Osteoblast (primary cell): ENCODE measurements around the gene F7. TPM values are rescaled to one million over a fixed set of nuclear protein-coding genes. Genes with fewer than 3 reads are reported as not detected.

Experiments
- DNase-seq: peaks from one replicate; pipeline ENCODE4 v3.0.0; 2011; ENCODE audit warnings: low spot score, mixed read lengths; ENCODE audit not compliant: insufficient read length; ENCODE audit errors: missing footprints
- H2AFZ ChIP-seq: 2 replicates; pipeline ENCODE4 v1.6.0; 2011; ENCODE audit warnings: mild to moderate bottlenecking, low read length
- H3K27ac ChIP-seq: 2 replicates; pipeline ENCODE4 v1.5.1; 2011; ENCODE audit warnings: mild to moderate bottlenecking, low read depth, low read length, moderate library complexity
- H3K27me3 ChIP-seq: 2 replicates; pipeline ENCODE4 v1.6.0; 2012; ENCODE audit warnings: mild to moderate bottlenecking, control low read depth, inconsistent platforms, low read length, moderate library complexity; ENCODE audit not compliant: insufficient read depth
- H3K36me3 ChIP-seq: 2 replicates; pipeline ENCODE4 v1.5.1; 2011; ENCODE audit warnings: mild to moderate bottlenecking, low read length, control low read depth, moderate library complexity; ENCODE audit not compliant: insufficient read depth
- H3K4me1 ChIP-seq: 2 replicates; pipeline ENCODE4 v1.5.1; 2011; ENCODE audit warnings: mild to moderate bottlenecking, low read length, control low read depth, moderate library complexity; ENCODE audit not compliant: insufficient read depth
- H3K4me2 ChIP-seq: 2 replicates; pipeline ENCODE4 v1.6.0; 2011; ENCODE audit warnings: mild to moderate bottlenecking, low read length; ENCODE audit not compliant: insufficient read depth
- H3K4me3 ChIP-seq: fragments of 200-600 bp; sonication (generic); 3 replicates; pipeline ENCODE4 v1.5.1; 2012; ENCODE audit warnings: mild to moderate bottlenecking, low read length, inconsistent platforms; ENCODE audit not compliant: insufficient read depth
- H3K79me2 ChIP-seq: 2 replicates; pipeline ENCODE4 v1.6.0; 2012; ENCODE audit warnings: mild to moderate bottlenecking, low read length, control low read depth, inconsistent platforms; ENCODE audit not compliant: insufficient read depth
- H3K9me3 ChIP-seq: 2 replicates; pipeline ENCODE4 v1.5.1; 2011; ENCODE audit warnings: low read depth, low read length, control low read depth
- H4K20me1 ChIP-seq: 2 replicates; pipeline ENCODE4 v1.6.0; 2012; ENCODE audit warnings: mild to moderate bottlenecking, low read length, control low read depth; ENCODE audit not compliant: insufficient read depth
- CTCF ChIP-seq: IDR thresholded peaks from 2 replicates; pipeline ENCODE4 v1.5.1; 2011; ENCODE audit warnings: mild to moderate bottlenecking, low read depth, low read length, moderate library complexity; ENCODE audit errors: extremely low read depth
- total RNA-seq: library from RNA; depleted of rRNA; stranded (reverse); fragments of >200 nt; gene quantifications from 2 replicates; pipeline ENCODE4 v1.2.3, GENCODE V29; 2012

Gene F7
- total RNA-seq, 1 donor, result under 0.01 TPM

GRCh38 chr13:113074401-113074800 lies 31.2 kb upstream of the F7 start:
- Histone ChIP-seq H3K79me2 (no peaks in the 10 kb centered on the region), H3K27me3 (peaks cover 4% of the 10 kb centered on the region), H3K4me3 (no peak overlapping the region), H3K27ac (no peak overlapping the region), H3K4me2 (no peak overlapping the region), H3K36me3 (no peaks in the 10 kb centered on the region), H2AFZ (no peak overlapping the region), H4K20me1 (no peaks in the 10 kb centered on the region), H3K9me3 (no peaks in the 10 kb centered on the region), H3K4me1 (no peaks in the 10 kb centered on the region)
- no peak for TF ChIP-seq CTCF
- no peak for DNase-seq

GRCh38 chr13:113074876-113075275 lies 30.7 kb upstream of the F7 start:
- Histone ChIP-seq H3K4me1 (no peaks in the 10 kb centered on the region), H3K79me2 (no peaks in the 10 kb centered on the region), H2AFZ (no peak overlapping the region), H3K27ac (no peak overlapping the region), H3K4me2 (no peak overlapping the region), H4K20me1 (no peaks in the 10 kb centered on the region), H3K27me3 (peaks cover 4% of the 10 kb centered on the region), H3K36me3 (no peaks in the 10 kb centered on the region), H3K9me3 (no peaks in the 10 kb centered on the region), H3K4me3 (no peak overlapping the region)
- DNase-seq, result no peak
- TF ChIP-seq CTCF, result no peak

GRCh38 chr13:113075711-113076110 lies 29.9 kb upstream of the F7 start:
- Histone ChIP-seq H3K4me1 (no peaks in the 10 kb centered on the region), H3K9me3 (no peaks in the 10 kb centered on the region), H3K4me2 (no peak overlapping the region), H2AFZ (no peak overlapping the region), H3K36me3 (no peaks in the 10 kb centered on the region), H3K4me3 (no peak overlapping the region), H3K27ac (no peak overlapping the region), H3K27me3 (peaks cover 2% of the 10 kb centered on the region), H4K20me1 (no peaks in the 10 kb centered on the region), H3K79me2 (no peaks in the 10 kb centered on the region)
- no peak for TF ChIP-seq CTCF
- no peak for DNase-seq

- H2AFZ ChIP-seq, result no peak overlapping the region
- H3K27ac ChIP-seq, result no peak overlapping the region
- DNase-seq, result no peak
- H3K27me3 ChIP-seq, result no peaks in the 10 kb centered on the region
- no peak overlapping the region for H3K4me2 ChIP-seq
- no peaks in the 10 kb centered on the region for H3K4me1 ChIP-seq
- H4K20me1 ChIP-seq, result no peaks in the 10 kb centered on the region
- H3K4me3 ChIP-seq, result no peak overlapping the region
- no peaks in the 10 kb centered on the region for H3K79me2 ChIP-seq
- no peaks in the 10 kb centered on the region for H3K36me3 ChIP-seq
- no peaks in the 10 kb centered on the region for H3K9me3 ChIP-seq
- TF ChIP-seq CTCF, result no peak
Measured at GRCh38 chr13:113076681-113077401, 28.8 kb upstream of the F7 start.
